Panc1 (cell line): Measurements from ENCODE around the gene PRPF39. TPM values are rescaled to one million over a fixed set of nuclear protein-coding genes. Genes with fewer than 3 reads are reported as not detected.

Experiments used
- ATAC-seq: fragments of 200-7000 bp; cut with Tn5 transposase; 2 replicates; pipeline ENCODE4 v1.9.1; 2020; ENCODE audit warnings: mild to moderate bottlenecking, moderate library complexity
- BruUV-seq: library from RNA; stranded (reverse); fragments of 400-500 nt; replicated peaks from 2 replicates; lab custom pipeline; 2021; lab: Mats Ljungman, UMichigan
- CTCF ChIA-PET: fragments of 300-600 bp; sonication (Branson Sonifier 250); formaldehyde crosslinking; loops from one replicate; lab custom pipeline; 2022; ENCODE audit warnings: antibody characterized with exemption; lab: Charles Lee
- POLR2A ChIA-PET: fragments of 300-600 bp; sonication (Branson Sonifier 250); formaldehyde crosslinking; loops from one replicate; lab custom pipeline; 2022; ENCODE audit warnings: antibody characterized with exemption; lab: Charles Lee
- DNase-seq: peaks from one replicate; pipeline ENCODE4 v3.0.0-alpha.2; 2010; ENCODE audit warnings: low read depth, low spot score
- H3K27ac ChIP-seq: 2 replicates; pipeline ENCODE4 v1.5.1; 2011; ENCODE audit warnings: mild to moderate bottlenecking, low read length, inconsistent platforms
- H3K27me3 ChIP-seq: fragments of 200-500 bp; sonication (Bioruptor generic); 2 replicates; pipeline ENCODE4 v1.6.0; 2014; ENCODE audit warnings: low read length, inconsistent platforms; ENCODE audit not compliant: control insufficient read depth, insufficient read depth
- H3K36me3 ChIP-seq: fragments of 200-500 bp; sonication (Bioruptor generic); 2 replicates; pipeline ENCODE4 v1.5.1; 2014; ENCODE audit warnings: inconsistent platforms, mild to moderate bottlenecking, low read length, moderate library complexity; ENCODE audit not compliant: control insufficient read depth, insufficient read depth
- H3K4me1 ChIP-seq: 2 replicates; pipeline ENCODE4 v1.5.1; 2011; ENCODE audit warnings: inconsistent platforms, mild to moderate bottlenecking, low read length, moderate library complexity; ENCODE audit not compliant: control insufficient read depth, insufficient read depth
- H3K4me3 ChIP-seq, 2 experiments: 2 replicates each; pipeline ENCODE4 v1.5.1; 2011 to 2012; ENCODE audit warnings: low read depth in 2 of 2, low read length in 2 of 2, mild to moderate bottlenecking in 2 of 2, inconsistent platforms in 1 of 2, moderate library complexity in 1 of 2
- H3K9me3 ChIP-seq: fragments of 200-500 bp; sonication (Bioruptor generic); 2 replicates; pipeline ENCODE4 v1.5.1; 2014; ENCODE audit warnings: low read depth, mild to moderate bottlenecking, inconsistent platforms, low read length, moderate library complexity; ENCODE audit not compliant: control insufficient read depth, insufficient read depth
- POLR2AphosphoS5 ChIP-seq: IDR thresholded peaks from 2 replicates; pipeline ENCODE4 v1.6.1; 2012; ENCODE audit warnings: mild to moderate bottlenecking, low read depth, low read length, moderate library complexity
- SIN3A ChIP-seq: IDR thresholded peaks from 2 replicates; pipeline ENCODE4 v1.6.1; 2012; ENCODE audit warnings: low read depth, mild to moderate bottlenecking, low read length, moderate library complexity, borderline replicate concordance; ENCODE audit not compliant: insufficient read depth
- TCF7L2 ChIP-seq: IDR thresholded peaks from 2 replicates; pipeline ENCODE4 v1.6.1; 2011; ENCODE audit warnings: mild to moderate bottlenecking, low read depth, low read length, inconsistent platforms
- in situ Hi-C: cut with HindIII; loops from 2 replicates; pipeline ENCODE4 v1.10.0; 2016; ENCODE audit warnings: low sequenced_read_pairs, low pct_unique_long_range_greater_than_20kb
- intact Hi-C: fragments of 100-400 bp; cut with micrococcal nuclease; formaldehyde crosslinking; loops from one replicate; pipeline ENCODE4 v1.10.0; 2022; ENCODE audit not compliant: unreplicated experiment
- total RNA-seq: library from RNA; stranded (reverse); gene quantifications from one replicate; pipeline ENCODE4 v1.2.1, GENCODE V29; 2021; ENCODE audit not compliant: unreplicated experiment
- TF ChIP-seq, protein P1 (sequence below): fragments of 450-650 bp; IDR thresholded peaks from 2 replicates; pipeline ENCODE4 v1.5.1; 2017; ENCODE audit warnings: mild to moderate bottlenecking
- TF ChIP-seq, protein P2 (sequence below), 2 experiments: IDR thresholded peaks; 2 replicates each; pipeline ENCODE4 v1.6.1; 2011 to 2012; ENCODE audit warnings: low read depth in 2 of 2, control low read depth in 1 of 2, low read length in 1 of 2, mild to moderate bottlenecking in 1 of 2, moderate library complexity in 1 of 2; ENCODE audit not compliant: insufficient read depth in 1 of 2

PRPF39 gene
- total RNA-seq, 1 experiment from 2014 or later = 30.7 TPM

DNA sequence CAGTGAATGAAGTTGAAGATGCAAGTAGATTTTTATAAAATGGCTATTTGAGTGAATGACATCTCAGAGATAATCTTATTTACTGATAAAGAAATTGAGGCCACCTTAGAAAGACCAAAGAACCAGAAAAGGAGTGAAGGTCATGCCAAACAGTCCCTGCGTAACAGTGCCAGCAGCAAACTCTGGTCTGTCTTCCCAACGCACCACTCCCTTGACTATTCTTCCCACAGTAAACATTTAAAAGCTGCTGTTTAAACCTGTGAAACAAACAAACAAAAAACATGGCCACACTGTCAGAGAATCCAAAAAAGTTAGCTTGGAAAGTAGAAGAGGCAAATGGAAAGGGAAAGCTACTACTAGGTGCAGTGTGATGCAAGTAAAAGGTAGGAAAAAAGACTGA, 1.5 kb upstream of the PRPF39 start:
- BruUV-seq = no TSS peak
- Histone ChIP-seq H3K27ac (peak overlapping the region; percentile 26; the same call in 1 of the 2 replicates), H3K36me3 (peaks cover 8% of the 10 kb centered on the region), H3K27me3 (no peaks in the 10 kb centered on the region), H3K4me1 (peaks cover 8% of the 10 kb centered on the region), H3K4me3 (no peak overlapping the region), H3K9me3 (no peaks in the 10 kb centered on the region)
- intact Hi-C loops (no loop called here), in situ Hi-C loops (no loop called here)
- ATAC-seq (no peak), DNase-seq (no peak)
- ChIA-PET CTCF (no interaction called here), POLR2A (interaction anchor here (0.5 kb wide), 1 partner anchor 23 kb away, joined by 9 read pairs; no protein-coding TSS in a partner anchor)
- TF ChIP-seq, protein P1, sequence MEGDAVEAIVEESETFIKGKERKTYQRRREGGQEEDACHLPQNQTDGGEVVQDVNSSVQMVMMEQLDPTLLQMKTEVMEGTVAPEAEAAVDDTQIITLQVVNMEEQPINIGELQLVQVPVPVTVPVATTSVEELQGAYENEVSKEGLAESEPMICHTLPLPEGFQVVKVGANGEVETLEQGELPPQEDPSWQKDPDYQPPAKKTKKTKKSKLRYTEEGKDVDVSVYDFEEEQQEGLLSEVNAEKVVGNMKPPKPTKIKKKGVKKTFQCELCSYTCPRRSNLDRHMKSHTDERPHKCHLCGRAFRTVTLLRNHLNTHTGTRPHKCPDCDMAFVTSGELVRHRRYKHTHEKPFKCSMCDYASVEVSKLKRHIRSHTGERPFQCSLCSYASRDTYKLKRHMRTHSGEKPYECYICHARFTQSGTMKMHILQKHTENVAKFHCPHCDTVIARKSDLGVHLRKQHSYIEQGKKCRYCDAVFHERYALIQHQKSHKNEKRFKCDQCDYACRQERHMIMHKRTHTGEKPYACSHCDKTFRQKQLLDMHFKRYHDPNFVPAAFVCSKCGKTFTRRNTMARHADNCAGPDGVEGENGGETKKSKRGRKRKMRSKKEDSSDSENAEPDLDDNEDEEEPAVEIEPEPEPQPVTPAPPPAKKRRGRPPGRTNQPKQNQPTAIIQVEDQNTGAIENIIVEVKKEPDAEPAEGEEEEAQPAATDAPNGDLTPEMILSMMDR = no peak
- TF ChIP-seq, protein P2, sequence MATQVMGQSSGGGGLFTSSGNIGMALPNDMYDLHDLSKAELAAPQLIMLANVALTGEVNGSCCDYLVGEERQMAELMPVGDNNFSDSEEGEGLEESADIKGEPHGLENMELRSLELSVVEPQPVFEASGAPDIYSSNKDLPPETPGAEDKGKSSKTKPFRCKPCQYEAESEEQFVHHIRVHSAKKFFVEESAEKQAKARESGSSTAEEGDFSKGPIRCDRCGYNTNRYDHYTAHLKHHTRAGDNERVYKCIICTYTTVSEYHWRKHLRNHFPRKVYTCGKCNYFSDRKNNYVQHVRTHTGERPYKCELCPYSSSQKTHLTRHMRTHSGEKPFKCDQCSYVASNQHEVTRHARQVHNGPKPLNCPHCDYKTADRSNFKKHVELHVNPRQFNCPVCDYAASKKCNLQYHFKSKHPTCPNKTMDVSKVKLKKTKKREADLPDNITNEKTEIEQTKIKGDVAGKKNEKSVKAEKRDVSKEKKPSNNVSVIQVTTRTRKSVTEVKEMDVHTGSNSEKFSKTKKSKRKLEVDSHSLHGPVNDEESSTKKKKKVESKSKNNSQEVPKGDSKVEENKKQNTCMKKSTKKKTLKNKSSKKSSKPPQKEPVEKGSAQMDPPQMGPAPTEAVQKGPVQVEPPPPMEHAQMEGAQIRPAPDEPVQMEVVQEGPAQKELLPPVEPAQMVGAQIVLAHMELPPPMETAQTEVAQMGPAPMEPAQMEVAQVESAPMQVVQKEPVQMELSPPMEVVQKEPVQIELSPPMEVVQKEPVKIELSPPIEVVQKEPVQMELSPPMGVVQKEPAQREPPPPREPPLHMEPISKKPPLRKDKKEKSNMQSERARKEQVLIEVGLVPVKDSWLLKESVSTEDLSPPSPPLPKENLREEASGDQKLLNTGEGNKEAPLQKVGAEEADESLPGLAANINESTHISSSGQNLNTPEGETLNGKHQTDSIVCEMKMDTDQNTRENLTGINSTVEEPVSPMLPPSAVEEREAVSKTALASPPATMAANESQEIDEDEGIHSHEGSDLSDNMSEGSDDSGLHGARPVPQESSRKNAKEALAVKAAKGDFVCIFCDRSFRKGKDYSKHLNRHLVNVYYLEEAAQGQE (IDR thresholded peaks at IDR 0.05; ENCODE audit: insufficient read depth in 1 of 2, low read depth in 2 of 2, low read length in 1 of 2) = no peak
- no peak for TF ChIP-seq POLR2AphosphoS5
- TF ChIP-seq SIN3A = no peak
- no peak for TF ChIP-seq TCF7L2

DNA sequence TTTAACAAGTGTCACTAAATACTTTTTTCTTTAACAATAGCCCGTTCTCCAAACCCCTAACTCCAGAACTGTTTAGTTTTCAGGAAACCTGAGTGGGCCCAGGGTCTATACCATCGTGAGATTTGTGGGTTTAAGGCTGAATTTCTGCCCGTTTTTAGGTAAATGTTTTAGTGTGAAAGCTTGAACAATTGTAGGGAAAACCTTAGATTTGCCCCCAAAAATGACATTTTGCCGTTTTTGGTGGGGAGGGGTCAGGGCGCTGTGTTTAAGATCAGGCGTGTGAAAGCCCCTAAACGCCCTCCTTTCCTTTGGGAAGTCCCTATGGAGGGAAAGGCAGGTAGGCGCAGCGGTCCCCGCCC, 320 bp upstream of the PRPF39 start:
- ChIA-PET POLR2A (no interaction called here), CTCF (no interaction called here)
- in situ Hi-C loops = no loop called here
- ATAC-seq = peak; percentile 9; the same call in 1 of the 2 replicates
- BruUV-seq = no TSS peak
- Histone ChIP-seq H3K4me1 (peaks cover 8% of the 10 kb centered on the region), H3K27me3 (no peaks in the 10 kb centered on the region), H3K9me3 (no peaks in the 10 kb centered on the region), H3K27ac (peak overlapping the region; percentile 94), H3K4me3 (peak overlapping the region; percentile 70 to 85), H3K36me3 (peaks cover 8% of the 10 kb centered on the region)
- intact Hi-C loops = no loop called here
- no peak for DNase-seq
- TF ChIP-seq, protein P2 (IDR thresholded peaks at IDR 0.05; ENCODE audit: insufficient read depth in 1 of 2, low read depth in 2 of 2, low read length in 1 of 2) = no peak
- TF ChIP-seq, protein P1 = no peak
- TF ChIP-seq POLR2AphosphoS5 (no peak), SIN3A (no peak), TCF7L2 (no peak)
